IMR-90 (cell line): ENCODE results near the gene RHOB. TPM values are rescaled to one million over a fixed set of nuclear protein-coding genes. Genes with fewer than 3 reads are reported as not detected.

Experiments
- ATAC-seq: fragments of 200-7000 bp; cut with Tn5 transposase; 2 replicates; pipeline ENCODE4 v1.9.1; 2020; ENCODE audit warnings: low read depth, mild to moderate bottlenecking, moderate library complexity
- BruUV-seq: library from RNA; stranded (reverse); fragments of 400-500 nt; replicated peaks from 2 replicates; lab custom pipeline; 2021; lab: Mats Ljungman, UMichigan
- CTCF ChIA-PET: fragments of 300-600 bp; formaldehyde crosslinking; extraction: SDS; loops from one replicate; lab custom pipeline; 2021; ENCODE audit warnings: antibody characterized with exemption; lab: Yijun Ruan, JAX
- POLR2A ChIA-PET: fragments of 300-600 bp; sonication (Branson Sonifier 250); formaldehyde crosslinking; loops from one replicate; lab custom pipeline; 2022; ENCODE audit warnings: antibody characterized with exemption; ENCODE audit not compliant: unreplicated experiment; lab: Charles Lee
- DNase-seq: peaks from one replicate; pipeline ENCODE4 v3.0.0; 2013
- H2AFZ ChIP-seq: replicated peaks from 2 replicates; pipeline ENCODE3; 2013; ENCODE audit warnings: low read length, mild to moderate bottlenecking; ENCODE audit not compliant: poor library complexity
- H2AK5ac ChIP-seq: 2 replicates; pipeline ENCODE4 v1.6.1; 2013; ENCODE audit warnings: low read depth, low read length, inconsistent platforms
- H2AK9ac ChIP-seq: replicated peaks from 2 replicates; pipeline ENCODE3; 2013; ENCODE audit warnings: mild to moderate bottlenecking, low read depth, low read length, moderate library complexity; ENCODE audit not compliant: poor library complexity
- H2BK120ac ChIP-seq: 2 replicates; pipeline ENCODE4 v1.6.1; 2013; ENCODE audit warnings: low read depth, low read length, inconsistent platforms
- H2BK15ac ChIP-seq: 3 replicates; pipeline ENCODE4 v1.6.1; 2013; ENCODE audit warnings: low read depth, low read length, inconsistent platforms
- H2BK20ac ChIP-seq: 2 replicates; pipeline ENCODE4 v1.6.1; 2013; ENCODE audit warnings: low read depth, mild to moderate bottlenecking, inconsistent platforms, low read length, moderate library complexity
- H2BK5ac ChIP-seq: 2 replicates; pipeline ENCODE4 v1.6.1; 2013; ENCODE audit warnings: mild to moderate bottlenecking, low read depth, low read length, inconsistent platforms; ENCODE audit not compliant: poor library complexity, severe bottlenecking
- H3K14ac ChIP-seq: replicated peaks from 2 replicates; pipeline ENCODE4 v1.6.1; 2013; ENCODE audit warnings: low read depth, low read length, inconsistent platforms
- H3K18ac ChIP-seq: 2 replicates; pipeline ENCODE4 v1.6.1; 2013; ENCODE audit warnings: low read depth, low read length, control low read depth
- H3K23ac ChIP-seq: 2 replicates; pipeline ENCODE4 v1.6.1; 2013; ENCODE audit warnings: low read depth, low read length, inconsistent platforms
- H3K27ac ChIP-seq: 2 replicates; pipeline ENCODE4 v1.5.1; 2013; ENCODE audit warnings: mild to moderate bottlenecking, control low read depth, low read length; ENCODE audit not compliant: insufficient read depth
- H3K27me3 ChIP-seq: 2 replicates; pipeline ENCODE4 v1.6.1; 2013; ENCODE audit warnings: low read length; ENCODE audit not compliant: control insufficient read depth, insufficient read depth
- H3K36me3 ChIP-seq: 2 replicates; pipeline ENCODE4 v1.6.1; 2013; ENCODE audit warnings: low read length, mixed read lengths; ENCODE audit not compliant: control insufficient read depth, insufficient read depth
- H3K4ac ChIP-seq: 2 replicates; pipeline ENCODE4 v1.6.1; 2013; ENCODE audit warnings: low read depth, low read length, inconsistent platforms
- H3K4me1 ChIP-seq: 2 replicates; pipeline ENCODE4 v1.6.1; 2013; ENCODE audit warnings: low read length, mixed read lengths; ENCODE audit not compliant: control insufficient read depth, insufficient read depth
- H3K4me2 ChIP-seq: 2 replicates; pipeline ENCODE4 v1.6.1; 2013; ENCODE audit warnings: low read depth, mild to moderate bottlenecking, control low read depth, low read length, moderate library complexity
- H3K4me3 ChIP-seq: 2 replicates; pipeline ENCODE4 v1.5.1; 2013; ENCODE audit warnings: low read depth, mild to moderate bottlenecking, control low read depth, low read length, moderate library complexity; ENCODE audit not compliant: insufficient read depth
- H3K56ac ChIP-seq: 2 replicates; pipeline ENCODE4 v1.6.1; 2013; ENCODE audit warnings: low read length, inconsistent platforms; ENCODE audit not compliant: insufficient read depth; ENCODE audit errors: extremely low read depth
- H3K79me1 ChIP-seq, 2 experiments: 2 replicates each; pipeline ENCODE4 v1.6.1; 2013; ENCODE audit warnings: low read length in 2 of 2, inconsistent platforms in 1 of 2, low read depth in 1 of 2
- H3K9ac ChIP-seq: 2 replicates; pipeline ENCODE4 v1.6.1; 2013; ENCODE audit warnings: low read depth, low read length, control low read depth
- H3K9me1 ChIP-seq: 2 replicates; pipeline ENCODE4 v1.6.1; 2013; ENCODE audit warnings: low read length, inconsistent platforms; ENCODE audit not compliant: insufficient read depth
- H3K9me3 ChIP-seq: 2 replicates; pipeline ENCODE4 v1.6.1; 2013; ENCODE audit warnings: low read length; ENCODE audit not compliant: control insufficient read depth, insufficient read depth
- H4K20me1 ChIP-seq: 2 replicates; pipeline ENCODE4 v1.6.1; 2013; ENCODE audit warnings: low read length, inconsistent platforms; ENCODE audit not compliant: insufficient read depth
- H4K5ac ChIP-seq: 2 replicates; pipeline ENCODE4 v1.6.1; 2013; ENCODE audit warnings: mild to moderate bottlenecking, low read depth, low read length, control low read depth
- H4K8ac ChIP-seq, 2 experiments: 2 replicates each; pipeline ENCODE4 v1.6.1; 2013; ENCODE audit warnings: low read depth in 2 of 2, low read length in 2 of 2, control low read depth in 1 of 2, inconsistent platforms in 1 of 2
- H4K91ac ChIP-seq: 2 replicates; pipeline ENCODE4 v1.6.1; 2013; ENCODE audit warnings: low read depth, low read length, inconsistent platforms; ENCODE audit not compliant: insufficient read depth
- FOS ChIP-seq: fragments of 150-350 bp; IDR thresholded peaks from 2 replicates; pipeline ENCODE4 v1.6.1; 2016; ENCODE audit warnings: low read depth, low read length
- MAFK ChIP-seq: IDR thresholded peaks from 2 replicates; pipeline ENCODE4 v1.6.1; 2012; ENCODE audit warnings: low read depth, low read length, improper control_type of control experiment
- RCOR1 ChIP-seq: IDR thresholded peaks from 2 replicates; pipeline ENCODE4 v1.6.1; 2012; ENCODE audit warnings: mild to moderate bottlenecking, low read length, improper control_type of control experiment; ENCODE audit not compliant: insufficient replicate concordance
- WGBS, 2 experiments: methylation state at CpG; one replicate each; pipeline versions ENCODE4 v1.1.5 to v1.1.7; 2013; ENCODE audit warnings: missing lambda C conversion rate in 2 of 2; ENCODE audit not compliant: insufficient read length in 1 of 2; ENCODE audit errors: extremely low coverage in 2 of 2; 5-methylcytosine and 5-hydroxymethylcytosine counted together
- dilution Hi-C: fragments of 300-500 bp; cut with HindIII; formaldehyde crosslinking; loops from one replicate; pipeline ENCODE4 v1.14.3; 2018; ENCODE audit warnings: low sequenced_read_pairs; ENCODE audit not compliant: unreplicated experiment
- in situ Hi-C: fragments of 300-500 bp; cut with MboI; formaldehyde crosslinking; loops from 3 replicates; pipeline ENCODE4 v1.14.3; 2019; ENCODE audit warnings: low sequenced_read_pairs, inconsistent platforms, mixed read lengths
- intact Hi-C: fragments of 100-400 bp; cut with micrococcal nuclease; formaldehyde crosslinking; loops from 2 replicates; pipeline ENCODE4 v1.10.0; 2022
- polyA plus RNA-seq, 3 experiments: library from polyadenylated mRNA; depleted of rRNA; stranded (reverse); fragments of >200 nt; gene quantifications; 2 replicates each; pipeline ENCODE4 v1.2.3, GENCODE V29; 2012; ENCODE audit warnings: low replicate concordance in 1 of 3
- total RNA-seq: library from RNA; depleted of rRNA; stranded (reverse); fragments of >200 nt; gene quantifications from 2 replicates; pipeline ENCODE4 v1.2.3, GENCODE V29; 2012

Gene RHOB
- total and polyA plus RNA-seq, 2 of the 4 experiments (the other 2 are of a cell fraction): 112 to 149 TPM

- H3K56ac ChIP-seq: no peak overlapping the region
- peaks cover 5% of the 10 kb centered on the region; the same call in 1 of the 2 replicates for H3K4me1 ChIP-seq
- dilution Hi-C loops: no loop called here
- H3K14ac ChIP-seq: 0 out of 2 replicates have a peak overlapping the region, but pooled peaks have one; percentile 5
- TF ChIP-seq FOS: peak; percentile 51; the same call in 1 of the 2 replicates
- TF ChIP-seq RCOR1: peak; percentile 10
- no peak for TF ChIP-seq MAFK
- BruUV-seq: no TSS peak
- peaks cover 11% of the 10 kb centered on the region; the same call in 1 of the 2 replicates for H3K9me1 ChIP-seq
- H2AK9ac ChIP-seq: peak overlapping the region; percentile 34
- in situ Hi-C loops: no loop called here
- no peak overlapping the region for H4K8ac ChIP-seq
- no peak overlapping the region for H3K4me2 ChIP-seq
- peak overlapping the region; percentile 30; the same call in 1 of the 2 replicates for H2BK120ac ChIP-seq
- no peak overlapping the region for H2BK5ac ChIP-seq
- no peaks in the 10 kb centered on the region for H3K9me3 ChIP-seq
- 0 out of 3 replicates have a peak overlapping the region, but pooled peaks have one; percentile 27 for H2BK15ac ChIP-seq
- no peak overlapping the region for H3K4ac ChIP-seq
- ATAC-seq: no peak
- peaks cover 4% of the 10 kb centered on the region; the same call in 1 of the 2 replicates for H3K27me3 ChIP-seq
- CTCF ChIA-PET: no interaction called here
- H4K91ac ChIP-seq: no peak overlapping the region
- no CpG with 5 or more reads among the region's 7 CpGs for WGBS, 2 experiments
- no peaks in the 10 kb centered on the region for H3K36me3 ChIP-seq
- no peak overlapping the region for H3K18ac ChIP-seq
- H2AFZ ChIP-seq: no peak overlapping the region
- H3K79me1 ChIP-seq: no peaks in the 10 kb centered on the region
- no peak overlapping the region for H4K5ac ChIP-seq
- no peaks in the 10 kb centered on the region for H4K20me1 ChIP-seq
- no peak overlapping the region for H2BK20ac ChIP-seq
- peak overlapping the region; percentile 47 for H2AK5ac ChIP-seq
- no peak overlapping the region for H3K9ac ChIP-seq
- POLR2A ChIA-PET: interaction anchor here (0.5 kb wide), 1 partner anchor 98 kb away, joined by 3 read pairs; no protein-coding TSS in a partner anchor
- DNase-seq: peak; percentile 49
- no peak overlapping the region for H3K27ac ChIP-seq
- no peak overlapping the region for H3K23ac ChIP-seq
- intact Hi-C loops: no loop called here
- no peak overlapping the region for H3K4me3 ChIP-seq
Observed at GRCh38 chr2:20430461-20431300, 16.2 kb upstream of the RHOB start.
